HCT116 (cell line): ENCODE data around the gene TMTC3. TPM values are rescaled to one million over a fixed set of nuclear protein-coding genes. Genes with fewer than 3 reads are reported as not detected.

Experiments used
- ATAC-seq: fragments of 200-7000 bp; cut with Tn5 transposase; 2 replicates; pipeline ENCODE4 v1.9.1; 2020; ENCODE audit warnings: mild to moderate bottlenecking, moderate library complexity
- BruUV-seq: library from RNA; stranded (reverse); fragments of 400-500 nt; replicated peaks from 2 replicates; lab custom pipeline; 2021; lab: Mats Ljungman, UMichigan
- CTCF ChIA-PET: fragments of 300-600 bp; sonication (Branson Sonifier 250); formaldehyde crosslinking; loops from one replicate; lab custom pipeline; 2021; ENCODE audit warnings: antibody characterized with exemption; lab: Charles Lee
- POLR2A ChIA-PET: fragments of 300-600, 350-600 bp; sonication (Branson Sonifier 250); formaldehyde crosslinking; loops from one replicate; lab custom pipeline; 2021; ENCODE audit warnings: antibody characterized with exemption; lab: Charles Lee
- RAD21 ChIA-PET, 2 experiments: fragments of 300-600 bp; sonication (Branson Sonifier 250); formaldehyde crosslinking; loops; one replicate each; lab custom pipeline; 2023; ENCODE audit warnings: low total read pairs in 2 of 2; ENCODE audit not compliant: uncharacterized antibody in 2 of 2, unreplicated experiment in 2 of 2, low non-redundant PET in 1 of 2; lab: Charles Lee
- DNase-seq: peaks from one replicate; pipeline ENCODE4 v3.0.0-alpha.2; 2010; ENCODE audit warnings: low read depth, low spot score
- H2AFZ ChIP-seq: fragments of 200-600 bp; shearing (Covaris generic), sonication (generic); 2 replicates; pipeline ENCODE4 v1.6.1; 2017; ENCODE audit warnings: low read depth, mixed run types, mixed read lengths, antibody characterized with exemption, low read length; ENCODE audit not compliant: poor library complexity, severe bottlenecking
- H3K27ac ChIP-seq: 2 replicates; pipeline ENCODE4 v1.5.1; 2012; ENCODE audit warnings: low read depth, low read length
- H3K27me3 ChIP-seq: fragments of 200-600 bp; sonication (generic); 2 replicates; pipeline ENCODE4 v1.6.1; 2016; ENCODE audit warnings: mixed run types, low read length, mixed read lengths; ENCODE audit not compliant: insufficient read depth
- H3K36me3 ChIP-seq, 2 experiments: fragments of 200-500 bp in 1 of 2; fragments of 200-600 bp in 1 of 2; sonication (Bioruptor generic) in 1 of 2; sonication (generic) in 1 of 2; 2 replicates each; pipeline versions ENCODE4 v1.5.1 to v1.6.1; 2014 to 2016; ENCODE audit warnings: low read length in 2 of 2, inconsistent platforms in 1 of 2, mixed read lengths in 1 of 2, mixed run types in 1 of 2; ENCODE audit not compliant: insufficient read depth in 2 of 2, control insufficient read depth in 1 of 2
- H3K4me1 ChIP-seq, 2 experiments: fragments of 200-600 bp in 1 of 2; sonication (generic) in 1 of 2; 2 replicates each; pipeline versions ENCODE4 v1.5.1 to v1.6.1; 2012 to 2017; ENCODE audit warnings: low read length in 2 of 2, inconsistent platforms in 1 of 2, mild to moderate bottlenecking in 1 of 2, mixed read lengths in 1 of 2, mixed run types in 1 of 2, moderate library complexity in 1 of 2; ENCODE audit not compliant: insufficient read depth in 2 of 2, control insufficient read depth in 1 of 2
- H3K4me2 ChIP-seq: fragments of 200-600 bp; sonication (generic); 2 replicates; pipeline ENCODE4 v1.6.1; 2017; ENCODE audit warnings: mixed run types, low read length, mixed read lengths
- H3K4me3 ChIP-seq, 2 experiments: fragments of 200-600 bp in 1 of 2; sonication (generic) in 1 of 2; replicated peaks in 1 of 2; 2 replicates each; pipeline ENCODE4 v1.5.1; 2011 to 2016; ENCODE audit warnings: low read length in 2 of 2, control low read depth in 1 of 2, low read depth in 1 of 2, mild to moderate bottlenecking in 1 of 2, mixed read lengths in 1 of 2, mixed run types in 1 of 2
- H3K79me2 ChIP-seq: fragments of 200-600 bp; sonication (generic); 2 replicates; pipeline ENCODE4 v1.6.1; 2017; ENCODE audit warnings: mild to moderate bottlenecking, mixed run types, low read length, moderate library complexity, mixed read lengths; ENCODE audit not compliant: insufficient read depth
- H3K9ac ChIP-seq: fragments of 200-600 bp; sonication (generic); 2 replicates; pipeline ENCODE4 v1.6.1; 2016; ENCODE audit warnings: low read length, mixed read lengths
- H3K9me2 ChIP-seq: fragments of 200-600 bp; sonication (generic), shearing (Covaris generic); 2 replicates; pipeline ENCODE4 v1.6.1; 2017; ENCODE audit warnings: mixed run types, mild to moderate bottlenecking, moderate library complexity; ENCODE audit not compliant: insufficient read depth
- H3K9me3 ChIP-seq, 2 experiments: fragments of 200-500 bp in 1 of 2; fragments of 200-600 bp in 1 of 2; sonication (Bioruptor generic) in 1 of 2; sonication (generic) in 1 of 2; 2 replicates each; pipeline ENCODE4 v1.6.1; 2014 to 2017; ENCODE audit warnings: low read length in 2 of 2, mixed read lengths in 2 of 2, inconsistent platforms in 1 of 2, low read depth in 1 of 2, mild to moderate bottlenecking in 1 of 2, mixed run types in 1 of 2, moderate library complexity in 1 of 2; ENCODE audit not compliant: control insufficient read depth in 1 of 2, insufficient read depth in 1 of 2
- H4K20me1 ChIP-seq: fragments of 200-600 bp; sonication (generic), shearing (Covaris generic); 2 replicates; pipeline ENCODE4 v1.6.1; 2017; ENCODE audit warnings: mixed run types, mild to moderate bottlenecking, moderate library complexity; ENCODE audit not compliant: insufficient read depth
- ATF3 ChIP-seq: IDR thresholded peaks from 2 replicates; pipeline ENCODE4 v1.6.1; 2012
- CBX3 ChIP-seq: IDR thresholded peaks from 2 replicates; pipeline ENCODE4 v1.6.1; 2012; ENCODE audit warnings: low read depth
- ELF1 ChIP-seq: IDR thresholded peaks from 2 replicates; pipeline ENCODE4 v1.6.1; 2012; ENCODE audit warnings: low read depth, borderline replicate concordance
- EZH2 ChIP-seq: fragments of 200-600 bp; sonication (generic); IDR thresholded peaks from 2 replicates; pipeline ENCODE4 v1.6.1; 2017; ENCODE audit warnings: antibody characterized with exemption, mixed run types
- EZH2phosphoT487 ChIP-seq: fragments of 200-600 bp; IDR thresholded peaks from 2 replicates; pipeline ENCODE4 v1.6.1; 2018; ENCODE audit warnings: antibody characterized with exemption, borderline replicate concordance
- FOSL1 ChIP-seq: IDR thresholded peaks from 2 replicates; pipeline ENCODE4 v1.6.1; 2012; ENCODE audit warnings: low read depth
- JUND ChIP-seq: IDR thresholded peaks from 2 replicates; pipeline ENCODE4 v1.6.1; 2012
- MAX ChIP-seq: IDR thresholded peaks from 2 replicates; pipeline ENCODE4 v1.6.1; 2012
- POLR2A ChIP-seq: IDR thresholded peaks from 2 replicates; pipeline ENCODE4 v1.7.0; 2011; ENCODE audit warnings: borderline replicate concordance; ENCODE audit not compliant: insufficient read depth, insufficient read length; ENCODE audit errors: extremely low read depth
- POLR2AphosphoS5 ChIP-seq: IDR thresholded peaks from 2 replicates; pipeline ENCODE4 v1.6.1; 2011; ENCODE audit warnings: mild to moderate bottlenecking, low read depth, low read length, moderate library complexity
- RAD21 ChIP-seq: IDR thresholded peaks from 2 replicates; pipeline ENCODE4 v1.6.1; 2012; ENCODE audit warnings: low read depth, mild to moderate bottlenecking
- SIN3A ChIP-seq: IDR thresholded peaks from 2 replicates; pipeline ENCODE4 v1.6.1; 2012; ENCODE audit warnings: low read depth
- SP1 ChIP-seq: IDR thresholded peaks from 2 replicates; pipeline ENCODE4 v1.6.1; 2012; ENCODE audit warnings: low read depth
- SRF ChIP-seq: IDR thresholded peaks from 2 replicates; pipeline ENCODE4 v1.6.1; 2012; ENCODE audit warnings: low read depth
- YY1 ChIP-seq: IDR thresholded peaks from 2 replicates; pipeline ENCODE4 v1.6.1; 2011; ENCODE audit warnings: low read length, low read depth, moderate library complexity, mild to moderate bottlenecking; ENCODE audit not compliant: insufficient replicate concordance; ENCODE audit errors: extremely low read depth
- ZBTB33 ChIP-seq: IDR thresholded peaks from 2 replicates; pipeline ENCODE4 v1.6.1; 2011; ENCODE audit warnings: mild to moderate bottlenecking, low read length, moderate library complexity; ENCODE audit not compliant: insufficient replicate concordance; ENCODE audit errors: extremely low read depth
- ZFX ChIP-seq: fragments of 450-650 bp; IDR thresholded peaks from 2 replicates; pipeline ENCODE4 v1.6.1; 2017
- ZNF274 ChIP-seq: fragments of 200-500 bp; sonication (Bioruptor generic); IDR thresholded peaks from 2 replicates; pipeline ENCODE4 v1.6.1; 2014; ENCODE audit warnings: mild to moderate bottlenecking, low read depth, low read length, inconsistent platforms
- intact Hi-C: fragments of 100-400 bp; cut with micrococcal nuclease; formaldehyde crosslinking; loops from 2 replicates; pipeline ENCODE4 v1.10.0; 2022
- total RNA-seq: library from RNA; stranded (reverse); gene quantifications from one replicate; pipeline ENCODE4 v1.2.1, GENCODE V29; 2021; ENCODE audit not compliant: unreplicated experiment
- TF ChIP-seq, protein P1 (sequence below): IDR thresholded peaks from 2 replicates; pipeline ENCODE4 v1.6.1; 2012; ENCODE audit warnings: low read depth

The TMTC3 gene
- total RNA-seq, 1 experiment from 2014 or later = 22.5 TPM

- POLR2A ChIA-PET = no interaction called here
- H3K27me3 ChIP-seq = no peaks in the 10 kb centered on the region
- no peak for DNase-seq
- no peak overlapping the region for H3K4me3 ChIP-seq
- no peak overlapping the region for H3K4me2 ChIP-seq
- TF ChIP-seq ZNF274 (no peak), RAD21 (no peak), MAX (no peak), CBX3 (no peak), POLR2A (no peak), ZBTB33 (no peak), POLR2AphosphoS5 (no peak), SIN3A (no peak), YY1 (no peak), FOSL1 (no peak), ZFX (no peak), EZH2phosphoT487 (no peak), ATF3 (no peak), SRF (no peak), JUND (no peak), EZH2 (no peak), SP1 (no peak), ELF1 (no peak)
- TF ChIP-seq, protein P1, sequence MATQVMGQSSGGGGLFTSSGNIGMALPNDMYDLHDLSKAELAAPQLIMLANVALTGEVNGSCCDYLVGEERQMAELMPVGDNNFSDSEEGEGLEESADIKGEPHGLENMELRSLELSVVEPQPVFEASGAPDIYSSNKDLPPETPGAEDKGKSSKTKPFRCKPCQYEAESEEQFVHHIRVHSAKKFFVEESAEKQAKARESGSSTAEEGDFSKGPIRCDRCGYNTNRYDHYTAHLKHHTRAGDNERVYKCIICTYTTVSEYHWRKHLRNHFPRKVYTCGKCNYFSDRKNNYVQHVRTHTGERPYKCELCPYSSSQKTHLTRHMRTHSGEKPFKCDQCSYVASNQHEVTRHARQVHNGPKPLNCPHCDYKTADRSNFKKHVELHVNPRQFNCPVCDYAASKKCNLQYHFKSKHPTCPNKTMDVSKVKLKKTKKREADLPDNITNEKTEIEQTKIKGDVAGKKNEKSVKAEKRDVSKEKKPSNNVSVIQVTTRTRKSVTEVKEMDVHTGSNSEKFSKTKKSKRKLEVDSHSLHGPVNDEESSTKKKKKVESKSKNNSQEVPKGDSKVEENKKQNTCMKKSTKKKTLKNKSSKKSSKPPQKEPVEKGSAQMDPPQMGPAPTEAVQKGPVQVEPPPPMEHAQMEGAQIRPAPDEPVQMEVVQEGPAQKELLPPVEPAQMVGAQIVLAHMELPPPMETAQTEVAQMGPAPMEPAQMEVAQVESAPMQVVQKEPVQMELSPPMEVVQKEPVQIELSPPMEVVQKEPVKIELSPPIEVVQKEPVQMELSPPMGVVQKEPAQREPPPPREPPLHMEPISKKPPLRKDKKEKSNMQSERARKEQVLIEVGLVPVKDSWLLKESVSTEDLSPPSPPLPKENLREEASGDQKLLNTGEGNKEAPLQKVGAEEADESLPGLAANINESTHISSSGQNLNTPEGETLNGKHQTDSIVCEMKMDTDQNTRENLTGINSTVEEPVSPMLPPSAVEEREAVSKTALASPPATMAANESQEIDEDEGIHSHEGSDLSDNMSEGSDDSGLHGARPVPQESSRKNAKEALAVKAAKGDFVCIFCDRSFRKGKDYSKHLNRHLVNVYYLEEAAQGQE = no peak
- no peak overlapping the region for H3K9ac ChIP-seq
- RAD21 ChIA-PET = no interaction called here
- H3K9me3 ChIP-seq = no peaks in the 10 kb centered on the region
- BruUV-seq = no TSS peak
- no peak overlapping the region for H3K27ac ChIP-seq
- no peaks in the 10 kb centered on the region for H3K9me2 ChIP-seq
- no peak overlapping the region for H2AFZ ChIP-seq
- intact Hi-C loops = no loop called here
- H3K4me1 ChIP-seq = peaks cover 0 to 4% of the 10 kb centered on the region in 2 experiments; a peak in 1 of 4 replicates
- ATAC-seq = no peak
- no peaks in the 10 kb centered on the region; a peak in 1 of 4 replicates for H3K36me3 ChIP-seq
- H4K20me1 ChIP-seq = no peaks in the 10 kb centered on the region; the same call in 1 of the 2 replicates
- H3K79me2 ChIP-seq = no peaks in the 10 kb centered on the region
- CTCF ChIA-PET = no interaction called here
These were observed 46.1 kb downstream of the TMTC3 start for GRCh38 chr12:88188180-88188579.
